ENCODE results near the gene YPEL2. TPM values are rescaled to one million over a fixed set of nuclear protein-coding genes. Genes with fewer than 3 reads are reported as not detected.
A peak's percentile ranks its signal among the peaks of the same experiment; 100 is the strongest.

Gene YPEL2
- total RNA-seq, 1 donor: 11.8 TPM

DNA sequence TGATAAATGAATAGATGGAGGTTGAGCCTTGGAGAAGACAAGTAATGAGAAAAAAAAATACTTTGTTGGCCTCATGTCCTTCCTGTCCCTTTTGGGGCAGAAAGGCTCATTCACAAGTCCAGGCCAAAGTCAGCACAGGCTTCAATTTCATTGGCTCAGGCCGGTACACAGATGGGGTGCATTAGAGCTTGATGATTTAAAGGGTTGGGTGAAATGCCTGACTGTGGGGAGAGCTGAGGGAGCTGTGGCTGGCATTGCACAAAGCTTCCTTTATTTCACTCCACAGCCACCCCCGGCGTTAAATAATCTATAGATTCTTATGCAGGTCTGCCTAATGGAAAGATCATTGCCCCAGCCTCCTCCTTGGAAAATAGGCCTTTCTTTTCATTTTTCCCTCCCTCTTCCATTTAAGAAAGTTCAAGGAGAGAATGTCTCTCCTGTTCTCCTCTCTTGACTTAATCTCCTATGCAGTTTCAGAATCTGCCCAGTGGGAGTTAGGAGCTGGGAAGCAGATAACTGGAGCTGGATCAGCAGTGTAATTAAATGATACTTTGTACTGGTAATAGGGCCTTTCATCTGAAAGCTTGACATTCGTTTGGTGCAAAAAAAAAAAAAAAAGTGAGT, 24.4 kb downstream of the YPEL2 start:
- DNase-seq (ENCODE audit: low read depth in 2 of 3, low spot score in 2 of 3): no peak

DNA sequence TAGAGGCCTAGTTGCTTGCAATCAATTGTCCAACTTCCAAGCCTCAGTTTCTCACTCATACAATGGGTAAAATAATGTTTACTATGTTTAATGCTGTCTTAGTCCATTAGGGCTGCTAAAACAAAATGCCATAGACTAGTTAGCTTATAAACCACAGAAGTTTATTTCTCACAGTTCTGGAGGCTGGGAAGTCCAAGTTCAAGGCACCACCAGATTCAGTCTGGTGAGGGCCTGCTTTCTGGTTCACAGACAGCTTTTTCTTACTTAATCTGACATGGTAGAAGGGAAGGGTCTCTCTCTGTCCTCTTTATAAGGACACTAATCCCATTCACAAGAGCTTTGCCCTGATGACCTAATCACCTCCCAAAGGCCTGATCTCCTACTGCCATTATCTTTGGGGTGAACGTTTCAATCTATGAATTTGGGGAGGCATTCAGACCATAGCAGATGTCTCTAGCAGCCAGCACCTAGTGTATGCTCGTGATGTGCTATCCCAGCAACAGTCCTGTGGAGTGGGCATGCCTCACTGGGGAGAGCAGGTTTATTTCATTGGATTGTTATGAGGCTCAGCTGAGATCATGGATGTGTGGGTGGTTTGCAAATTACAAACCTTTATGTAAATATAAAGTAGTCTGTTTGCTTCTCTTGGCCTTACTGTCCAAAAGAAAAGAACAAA, 25.2 kb downstream of the YPEL2 start:
- DNase-seq (ENCODE audit: low read depth in 2 of 3, low spot score in 2 of 3): no peak

DNA sequence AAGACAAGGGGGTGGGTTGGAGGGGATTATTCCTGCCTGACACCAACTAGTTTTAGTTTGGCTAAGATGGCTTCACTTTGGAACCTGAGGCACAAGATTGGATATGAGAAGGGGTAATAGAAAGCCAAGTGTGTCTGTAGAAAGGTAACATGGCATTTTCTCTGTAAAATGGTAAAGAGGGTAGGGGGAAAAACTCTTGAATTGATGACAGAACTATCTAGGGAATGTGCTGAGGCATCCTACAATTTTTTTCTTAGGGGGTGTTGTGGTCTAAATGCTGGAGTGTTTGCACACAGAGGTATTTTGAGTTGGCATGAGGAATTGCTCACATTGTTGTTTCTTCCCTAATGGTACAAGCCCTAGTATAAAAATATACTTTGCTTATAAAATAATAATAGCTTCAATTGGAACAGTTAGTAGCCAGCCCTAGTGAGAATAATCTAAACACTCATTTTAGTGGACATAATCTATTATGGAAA, 25.8 kb downstream of the YPEL2 start:
- DNase-seq (ENCODE audit: low read depth in 2 of 3, low spot score in 2 of 3): no peak

DNA sequence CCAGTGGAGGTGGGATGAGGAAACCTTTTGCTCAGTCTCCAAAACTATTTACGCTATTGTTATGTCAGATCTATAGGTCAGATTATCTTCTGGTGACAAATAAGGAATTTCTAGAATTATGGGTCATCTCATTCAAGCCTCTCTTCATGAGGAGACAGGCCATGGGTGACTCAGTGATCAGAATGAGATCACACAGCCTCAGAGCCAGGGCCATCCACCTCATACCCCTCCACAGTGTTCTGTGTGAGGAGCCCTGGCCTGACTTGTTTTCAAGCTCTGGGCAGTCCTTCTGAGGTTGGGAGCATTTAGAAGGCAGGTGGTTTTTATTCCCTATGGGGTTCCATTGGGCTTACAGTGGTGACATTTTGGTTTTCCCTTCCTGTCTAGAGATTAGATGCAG, 26.5 kb downstream of the YPEL2 start:
- DNase-seq (ENCODE audit: low read depth in 2 of 3, low spot score in 2 of 3): no peak

DNA sequence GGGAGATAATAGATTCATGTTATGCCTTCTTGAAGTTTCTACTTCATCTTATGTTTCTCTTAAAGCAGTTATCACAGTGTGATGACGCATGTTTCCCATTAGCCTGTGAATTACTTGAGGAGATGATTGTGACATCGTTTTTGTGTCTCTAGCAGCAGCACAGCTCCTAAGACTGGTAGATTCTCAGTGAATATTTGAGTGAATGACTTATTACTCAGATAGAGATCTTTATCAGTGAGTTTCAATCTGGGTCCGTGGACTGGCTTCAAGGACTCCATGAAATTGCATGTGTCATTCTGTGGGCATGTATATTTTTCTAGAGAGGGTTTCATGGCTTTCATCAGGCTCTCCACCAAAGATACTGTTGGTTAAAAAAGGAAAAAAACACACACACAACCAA, 29.9 kb downstream of the YPEL2 start:
- DNase-seq (ENCODE audit: low read depth in 2 of 3, low spot score in 2 of 3): no peak

DNA sequence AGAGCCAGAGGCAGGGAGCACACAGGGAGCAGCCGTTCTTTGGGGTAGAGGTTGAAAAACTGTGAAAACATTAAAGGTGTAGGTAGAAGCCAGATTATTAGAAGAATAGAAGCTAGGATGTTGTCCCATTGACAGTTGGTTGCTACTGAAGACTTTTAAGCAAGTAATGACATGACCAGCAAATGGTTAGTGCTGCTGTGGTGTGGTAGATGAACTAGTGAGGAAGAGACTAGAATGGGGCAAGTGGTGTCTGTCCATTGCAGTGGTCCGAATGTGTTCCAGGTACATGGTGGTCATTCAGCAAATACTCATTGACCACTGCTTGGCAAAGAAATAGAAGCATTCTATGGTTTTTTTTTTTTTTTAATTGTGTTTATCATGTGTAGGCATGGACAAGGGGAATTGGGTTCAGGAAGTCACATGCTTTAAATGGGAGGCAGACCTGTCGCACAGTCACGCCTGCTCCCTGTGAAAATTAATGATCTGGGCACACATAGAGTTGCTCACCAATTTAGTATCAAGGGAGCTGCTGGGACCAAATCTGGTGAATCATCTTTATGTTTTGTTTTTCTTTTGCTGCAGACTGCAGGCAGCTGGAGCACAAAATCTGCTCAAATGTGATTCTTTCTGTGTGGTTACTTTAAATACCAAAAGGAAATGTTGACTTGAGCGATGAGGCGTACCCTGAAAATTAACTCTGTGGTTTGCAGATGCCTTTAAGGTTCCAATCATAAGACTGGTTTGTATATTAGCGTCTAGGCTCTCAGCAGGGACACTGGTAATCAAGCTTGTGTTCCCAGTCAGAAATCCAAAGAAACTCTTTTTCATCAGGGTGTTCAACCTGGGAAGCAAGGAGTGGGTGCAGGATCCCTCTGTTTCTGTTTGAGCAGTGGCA, 30.7 kb downstream of the YPEL2 start:
- DNase-seq (ENCODE audit: low read depth in 2 of 3, low spot score in 2 of 3): peak in 2 of 3 donors; percentile 67 to 71

- no peak for DNase-seq (ENCODE audit: low read depth in 2 of 3, low spot score in 2 of 3)
Observed at GRCh38 chr17:59362811-59363205, 31.4 kb downstream of the YPEL2 start.

DNA sequence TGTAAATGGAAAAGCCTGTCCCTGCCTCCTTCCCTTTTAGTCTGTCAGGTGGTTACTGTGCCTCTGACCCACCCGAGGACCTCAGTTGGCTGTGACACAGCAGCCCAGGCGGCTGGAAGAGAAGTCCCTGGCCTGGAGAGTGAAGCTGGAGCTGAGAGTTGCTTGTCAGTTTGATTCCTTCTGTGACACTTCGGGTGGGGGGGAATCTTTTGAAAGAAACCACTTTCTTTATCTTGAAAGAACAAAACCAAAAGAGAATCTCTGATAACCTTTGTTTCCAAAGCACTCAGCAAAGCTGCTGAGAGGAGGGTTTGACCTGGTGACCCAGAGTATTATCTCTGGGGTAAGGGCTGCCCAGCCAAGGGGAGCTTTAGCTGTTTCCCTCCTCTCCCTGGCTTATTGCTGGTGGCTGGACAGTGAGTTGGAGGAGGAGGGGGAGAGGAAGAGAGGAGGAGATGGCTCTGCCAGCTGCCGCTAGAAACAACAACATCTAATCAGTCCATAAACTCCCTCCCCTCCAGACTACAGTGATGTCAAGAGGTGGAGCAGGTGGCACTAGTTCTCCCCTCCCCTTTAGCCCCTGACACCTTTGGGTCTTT, 34.0 kb downstream of the YPEL2 start:
- DNase-seq (ENCODE audit: low read depth in 2 of 3, low spot score in 2 of 3): peak in 1 of 3 donors; percentile 36

- DNase-seq (ENCODE audit: low read depth in 2 of 3, low spot score in 2 of 3): no peak
Observed at GRCh38 chr17:59366040-59366757, 34.7 kb downstream of the YPEL2 start.

DNA sequence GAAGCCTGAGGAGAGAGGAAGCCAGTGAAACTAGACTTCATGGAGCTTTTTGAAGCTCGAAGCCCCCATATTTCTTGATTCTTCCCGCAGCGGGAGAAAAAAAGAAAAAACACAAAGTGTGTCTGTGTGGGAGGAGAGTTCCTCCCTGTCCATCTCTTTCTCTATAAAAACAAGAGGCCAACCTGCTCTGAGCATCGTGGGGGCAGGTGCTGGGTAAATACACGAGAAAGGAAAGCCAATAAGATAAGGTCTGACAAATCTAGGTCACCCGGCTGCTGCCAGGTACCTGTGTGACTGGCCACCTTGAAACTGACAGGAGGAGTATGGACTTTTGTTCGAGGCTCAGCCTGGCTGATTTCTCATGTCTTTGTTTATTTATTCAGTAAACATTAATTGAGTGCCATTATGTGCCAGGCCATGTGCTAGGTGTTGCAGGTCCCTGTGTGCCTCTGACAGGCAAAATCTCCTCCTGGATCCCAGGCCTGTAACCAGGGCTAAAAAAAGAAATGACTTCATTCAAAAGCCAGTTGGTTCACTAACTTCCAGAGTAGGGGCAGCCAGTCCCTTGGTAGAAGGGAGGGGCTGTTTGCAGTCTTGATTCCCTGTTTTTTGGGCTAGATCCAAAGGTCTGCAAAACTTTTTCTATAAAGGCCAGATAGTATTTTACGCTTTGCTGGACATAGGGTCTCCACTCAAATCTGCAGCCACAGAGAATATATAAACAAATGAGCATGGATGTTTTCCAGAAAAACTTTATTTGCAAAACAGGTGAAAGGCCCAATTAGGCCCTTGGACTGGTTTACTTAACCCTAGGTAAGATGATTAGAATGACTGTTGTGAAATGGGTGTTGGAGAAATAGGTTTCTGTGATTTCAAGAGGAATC, 35.6 kb downstream of the YPEL2 start:
- no peak for DNase-seq (ENCODE audit: low read depth in 2 of 3, low spot score in 2 of 3)

DNA sequence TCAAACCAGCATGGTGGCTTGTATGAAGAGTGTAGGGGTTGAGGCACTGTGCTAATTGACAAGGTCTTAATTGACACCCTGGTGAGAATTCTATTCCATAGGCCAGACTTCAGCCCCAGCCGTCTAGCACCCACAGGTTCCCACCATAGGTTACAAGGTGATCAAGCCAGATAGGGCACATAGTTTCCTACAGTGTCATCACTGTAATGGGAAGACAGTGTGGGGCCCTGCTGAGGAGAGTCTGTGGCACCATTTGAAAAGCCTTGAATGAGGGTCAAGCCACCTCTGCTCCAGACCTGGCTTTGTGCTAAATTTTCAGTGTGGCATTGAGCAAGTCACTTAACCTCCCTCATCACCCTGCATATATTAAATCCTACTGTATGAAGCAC, 36.2 kb downstream of the YPEL2 start:
- no peak for DNase-seq (ENCODE audit: low read depth in 2 of 3, low spot score in 2 of 3)

DNA sequence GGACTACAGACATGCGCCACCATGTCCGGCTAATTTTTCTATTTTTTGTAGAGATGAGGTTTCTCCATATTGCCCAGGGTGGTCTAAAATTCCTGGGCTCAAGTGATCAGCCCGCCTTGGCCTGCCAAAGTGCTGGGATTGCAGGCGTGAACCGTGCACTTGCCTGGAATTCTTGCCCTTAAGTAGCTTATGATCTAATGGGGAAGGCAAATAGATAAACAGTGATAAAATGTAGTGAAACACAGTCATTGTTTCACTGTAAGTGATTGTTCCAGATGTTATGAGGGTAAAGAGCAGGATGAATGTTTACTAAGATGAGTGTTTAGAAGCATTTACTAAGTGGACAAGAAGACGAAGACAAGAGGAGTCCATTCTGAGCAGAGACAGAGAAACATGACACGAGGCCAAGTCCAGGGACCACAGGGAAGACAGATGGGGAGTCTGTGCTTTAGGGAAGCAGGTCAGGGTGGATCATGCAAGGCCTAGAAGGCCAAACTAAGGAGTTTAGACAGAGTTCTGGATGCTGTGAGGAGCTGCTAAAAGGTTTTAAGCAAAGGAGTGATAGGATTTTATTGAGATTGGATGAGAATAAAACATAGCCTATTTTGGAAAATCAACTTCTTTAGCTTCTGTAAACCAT, 36.9 kb downstream of the YPEL2 start:
- DNase-seq (ENCODE audit: low read depth in 2 of 3, low spot score in 2 of 3): no peak

GRCh38 chr17:59369031-59369975, 37.8 kb downstream of the YPEL2 start:
- DNase-seq (ENCODE audit: low read depth in 2 of 3, low spot score in 2 of 3): no peak

- no peak for DNase-seq (ENCODE audit: low read depth in 2 of 3, low spot score in 2 of 3)
Observed at GRCh38 chr17:59370593-59371299, 39.3 kb downstream of the YPEL2 start.

GRCh38 chr17:59371416-59372100, 40.1 kb downstream of the YPEL2 start:
- DNase-seq (ENCODE audit: low read depth in 2 of 3, low spot score in 2 of 3): no peak

GRCh38 chr17:59372138-59372751, 40.8 kb downstream of the YPEL2 start:
- DNase-seq (ENCODE audit: low read depth in 2 of 3, low spot score in 2 of 3): peak in 1 of 3 donors; percentile 22
